Skin of body (tissue), 2 donors: ENCODE data around the gene SLC5A2. TPM values are rescaled to one million over a fixed set of nuclear protein-coding genes. Genes with fewer than 3 reads are reported as not detected.
"Not testable (repeated sequence)": the region's sequence is repeated elsewhere in the genome, so short reads cannot be mapped to it uniquely, and the experiment has no call there.

Experiments used
- DNase-seq: peaks from one replicate; lab custom pipeline; 2025; lab: John Stamatoyannopoulos, UW
- total RNA-seq: library from RNA; depleted of rRNA; stranded (reverse); fragments of >200 nt; gene quantifications from one replicate; pipeline ENCODE4 v1.2.3, GENCODE V29; 2014

Gene SLC5A2
- total RNA-seq, 1 donor from 2014 or later, result 0.10 TPM

DNA sequence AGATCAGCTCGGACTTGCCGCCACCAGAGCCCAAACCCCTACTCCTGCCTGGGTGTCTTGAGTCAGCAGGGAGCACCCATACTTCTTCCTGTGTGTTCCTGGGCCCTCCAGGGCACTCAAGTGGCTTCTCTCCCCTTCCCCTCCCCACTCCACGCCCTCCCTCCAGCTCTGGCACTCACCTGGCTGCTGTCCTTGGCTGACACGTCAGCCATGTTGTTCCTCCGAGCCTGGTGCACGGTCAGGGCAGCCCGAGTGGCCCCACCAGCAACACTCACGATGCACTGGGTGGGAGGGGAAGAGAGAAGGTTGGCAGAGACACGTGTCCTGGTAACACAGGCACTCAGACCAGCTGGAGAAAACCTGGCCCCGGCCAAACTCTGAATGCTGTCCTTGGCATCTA, 13.7 kb downstream of the SLC5A2 start:
- no peak for DNase-seq

DNA sequence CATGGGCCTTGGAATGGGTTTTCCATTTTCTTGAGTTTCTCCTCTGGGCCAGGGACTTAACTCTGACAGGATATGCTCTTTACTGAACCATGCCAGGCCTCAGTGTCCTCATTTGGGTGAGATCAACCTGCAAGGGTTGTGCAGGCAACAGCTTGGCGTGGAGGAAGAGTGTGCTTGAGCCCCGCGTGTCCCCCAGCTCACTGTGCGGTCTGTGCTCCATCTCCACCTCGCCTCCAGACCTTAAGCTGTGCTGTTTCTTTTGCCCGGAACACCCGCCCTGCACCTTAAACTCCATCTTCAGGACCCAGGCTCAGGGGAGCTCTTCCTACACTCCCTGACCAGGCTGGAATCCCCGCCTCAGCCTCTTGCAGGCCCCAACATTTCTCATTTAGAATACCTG, 15.6 kb downstream of the SLC5A2 start:
- no peak for DNase-seq

- DNase-seq, result no peak
These were observed 17.0 kb downstream of the SLC5A2 start for GRCh38 chr16:31499928-31500327.

DNA sequence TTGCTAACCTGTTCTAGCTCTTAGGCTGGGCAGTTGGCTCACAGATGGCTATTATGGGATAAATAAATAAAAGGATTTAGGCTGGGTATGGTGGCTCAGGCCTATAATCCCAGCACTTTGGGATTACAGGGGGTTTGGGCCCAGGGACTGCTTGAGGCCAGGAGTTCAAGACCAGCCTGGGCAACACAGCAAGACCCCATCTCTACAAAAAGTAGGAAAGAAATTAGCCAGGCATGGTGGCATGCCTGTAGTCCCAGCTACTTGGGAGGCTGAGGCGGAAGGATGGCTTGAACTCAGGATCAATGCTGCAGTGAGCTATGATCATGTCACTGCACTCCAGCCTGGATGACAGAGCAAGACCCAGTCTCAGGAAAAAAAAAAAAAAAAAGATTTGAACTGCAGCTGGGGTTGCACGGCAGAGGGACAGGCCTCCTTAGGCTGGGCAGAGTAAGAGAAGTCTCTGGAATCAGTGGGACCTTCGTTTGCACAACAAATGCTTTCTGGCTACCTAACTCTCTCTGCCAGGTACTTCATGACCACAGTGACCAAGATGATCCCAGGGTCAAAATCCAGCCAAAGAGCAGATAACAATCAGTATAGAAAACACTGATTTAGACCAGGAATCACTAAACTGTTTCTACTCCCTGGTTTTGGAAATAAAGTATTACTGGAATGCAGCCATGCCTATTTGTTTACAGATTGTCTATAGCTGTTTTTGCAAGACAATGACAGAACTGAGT, 18.5 kb downstream of the SLC5A2 start:
- no peak for DNase-seq

GRCh38 chr16:31501966-31502348, 19.0 kb downstream of the SLC5A2 start:
- no peak for DNase-seq

- no peak for DNase-seq
These were observed 20.1 kb downstream of the SLC5A2 start for GRCh38 chr16:31502981-31503380.

GRCh38 chr16:31503555-31503954, 20.6 kb downstream of the SLC5A2 start:
- DNase-seq, result not testable (repeated sequence)

DNA sequence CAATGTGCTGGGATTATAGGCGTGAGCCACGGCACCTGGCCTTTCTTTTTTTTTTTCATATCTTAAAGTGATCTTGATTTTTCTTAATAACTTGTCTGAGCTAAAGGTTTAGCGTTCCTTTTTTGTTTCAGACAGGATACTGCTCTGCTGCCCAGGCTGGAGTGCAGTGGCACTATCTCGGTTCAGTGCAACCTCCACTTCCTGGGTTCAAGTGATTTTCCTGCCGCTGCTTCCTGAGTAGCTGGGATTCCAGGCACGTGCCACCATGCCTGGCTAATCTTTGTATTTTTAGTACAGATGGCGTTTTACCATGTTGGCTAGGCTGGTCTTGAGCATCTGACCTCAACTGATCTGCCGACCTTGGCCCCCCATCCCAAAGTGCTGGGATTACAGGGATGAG, 21.2 kb downstream of the SLC5A2 start:
- DNase-seq, result no peak

- no peak for DNase-seq
These were observed 22.6 kb downstream of the SLC5A2 start for GRCh38 chr16:31505483-31505882.

- no peak for DNase-seq
These were observed 24.6 kb downstream of the SLC5A2 start for GRCh38 chr16:31507617-31507928.

DNA sequence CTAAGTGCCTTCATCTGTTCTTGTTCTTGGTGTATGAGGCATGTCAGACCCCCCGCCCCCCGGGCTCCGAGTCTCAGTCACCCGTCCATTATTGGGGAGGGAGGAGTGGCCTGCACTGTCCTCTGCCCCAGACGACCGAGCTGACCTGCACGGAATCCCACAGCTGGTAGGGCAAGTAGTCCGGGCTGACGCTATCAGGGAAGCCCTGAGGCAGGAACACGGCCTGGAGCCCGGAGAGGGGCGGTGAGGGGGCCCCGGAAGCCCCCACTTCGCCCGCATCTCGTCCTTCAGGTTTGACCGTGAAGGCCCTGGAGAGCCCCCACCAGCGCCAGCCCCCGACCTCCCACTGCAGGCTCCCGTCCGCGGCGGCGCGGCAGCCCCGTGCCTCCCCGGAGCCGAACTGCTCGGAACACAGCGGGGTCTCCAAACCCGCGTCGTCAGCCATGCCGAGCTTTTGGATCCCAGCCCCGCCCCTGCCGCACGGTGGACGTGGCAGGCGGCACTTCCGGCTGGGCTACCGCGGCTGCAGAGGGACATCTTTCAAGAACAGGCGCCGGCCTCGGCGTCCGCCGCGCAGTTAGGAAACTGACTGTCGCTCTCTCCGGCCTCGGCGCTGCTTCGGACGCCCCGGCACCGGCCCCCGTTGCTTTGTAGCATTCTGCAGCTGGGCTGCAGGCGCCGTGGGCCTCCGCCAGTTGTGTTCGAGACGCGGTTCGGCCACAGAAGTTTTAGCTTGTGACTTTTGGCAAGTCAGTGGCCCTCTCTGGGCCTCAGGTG, 25.2 kb downstream of the SLC5A2 start, which contains the start of gene RUSF1:
Gene RUSF1, minus strand, starts transcription at position 463 of the 777 bp plus-strand sequence. Its CDS starts 18 bp downstream, at position 445.
- peak; percentile 82 for DNase-seq

GRCh38 chr16:31508706-31509195, 25.8 kb downstream of the SLC5A2 start:
- DNase-seq, result peak; percentile 65

DNA sequence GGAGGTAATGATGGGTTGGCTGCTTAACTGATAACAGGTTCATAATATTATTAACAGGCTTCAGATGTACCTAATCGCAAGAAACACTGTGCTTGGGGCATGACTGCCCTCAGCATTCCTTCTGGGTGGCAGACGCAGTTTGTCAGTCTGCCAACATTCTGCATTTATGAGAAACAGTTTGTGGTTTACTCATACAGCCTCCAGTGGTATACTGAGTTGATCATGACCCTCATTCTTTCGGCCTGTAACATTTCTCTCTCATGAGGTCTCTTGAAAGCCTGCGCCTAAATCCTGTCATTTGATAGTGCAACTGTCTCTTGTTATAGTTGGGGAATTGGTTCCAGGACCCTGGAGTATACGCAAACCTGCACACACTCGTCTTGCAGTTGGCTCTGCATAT, 30.2 kb downstream of the SLC5A2 start:
- no peak for DNase-seq

GRCh38 chr16:31513884-31514283, 31.0 kb downstream of the SLC5A2 start:
- no peak for DNase-seq

DNA sequence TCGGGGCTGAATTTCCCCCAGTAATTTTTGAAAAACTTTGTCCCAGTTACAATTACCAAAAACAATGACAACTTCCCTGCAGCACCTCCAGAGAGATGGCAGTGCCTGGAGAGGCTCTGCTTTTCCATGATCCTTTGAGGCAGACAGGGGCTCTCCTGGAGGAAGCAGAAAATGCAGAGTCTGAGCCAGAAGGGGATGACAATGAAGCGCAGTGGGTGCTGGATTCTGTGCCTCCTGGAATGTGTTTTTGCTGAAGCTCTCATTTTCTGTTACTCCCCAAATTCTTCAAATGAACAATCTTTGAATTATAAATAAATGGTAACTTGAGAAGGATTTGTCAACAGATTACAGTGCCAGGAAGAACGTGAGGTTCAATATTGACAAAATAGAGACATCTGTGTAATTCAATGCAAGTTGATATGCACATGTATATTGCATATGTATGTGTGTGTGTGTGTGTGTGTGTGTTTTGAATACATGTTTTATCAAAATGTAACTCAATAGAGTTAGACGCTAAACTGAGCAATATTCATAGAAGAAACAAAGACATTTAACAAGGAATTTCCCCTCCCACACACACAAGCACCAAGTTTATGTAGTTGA, 35.0 kb downstream of the SLC5A2 start:
- no peak for DNase-seq

GRCh38 chr16:31519759-31520431, 37.0 kb downstream of the SLC5A2 start:
- no peak for DNase-seq

DNA sequence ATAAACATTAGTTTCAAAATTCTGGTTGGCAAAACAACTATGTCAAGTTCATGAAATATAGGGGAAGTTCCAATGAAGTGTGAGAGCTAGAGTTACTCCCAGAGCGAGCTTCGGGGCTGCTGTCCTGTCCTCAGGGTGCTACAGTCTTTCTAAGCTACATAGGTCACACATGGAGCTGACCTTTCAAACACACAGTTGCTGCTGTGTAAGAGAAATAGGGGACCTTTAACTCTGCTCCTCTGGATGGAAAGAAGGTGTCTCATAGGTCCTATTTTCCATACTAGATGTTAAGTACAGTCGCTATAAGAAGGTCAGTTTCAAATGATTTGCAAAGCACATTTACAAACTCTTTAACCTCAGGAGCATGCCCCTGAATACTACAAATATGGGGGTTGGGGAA, 38.4 kb downstream of the SLC5A2 start:
- DNase-seq, result no peak

- DNase-seq, result no peak
These were observed 39.1 kb downstream of the SLC5A2 start for GRCh38 chr16:31522071-31522470.

DNA sequence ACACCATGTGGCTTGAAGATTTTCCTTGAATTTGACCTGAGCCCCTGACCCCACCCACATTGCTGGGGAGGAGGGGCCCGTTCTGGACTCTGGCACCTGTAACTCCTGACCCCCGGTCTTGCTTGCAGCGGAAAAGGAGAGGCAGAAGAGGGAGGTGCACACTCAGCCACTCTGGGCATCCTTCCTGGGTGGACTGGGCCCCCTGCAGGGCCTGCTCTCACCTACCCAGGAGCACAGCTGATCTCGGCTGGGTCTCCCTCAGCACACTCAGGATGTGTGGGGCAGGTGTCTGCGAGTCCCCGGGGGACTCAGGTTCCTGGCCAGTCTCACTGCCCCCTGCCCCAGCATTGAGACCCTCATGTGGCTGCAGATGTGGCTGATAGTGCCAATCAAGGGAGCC, 40.8 kb downstream of the SLC5A2 start:
- not testable (repeated sequence) for DNase-seq

DNA sequence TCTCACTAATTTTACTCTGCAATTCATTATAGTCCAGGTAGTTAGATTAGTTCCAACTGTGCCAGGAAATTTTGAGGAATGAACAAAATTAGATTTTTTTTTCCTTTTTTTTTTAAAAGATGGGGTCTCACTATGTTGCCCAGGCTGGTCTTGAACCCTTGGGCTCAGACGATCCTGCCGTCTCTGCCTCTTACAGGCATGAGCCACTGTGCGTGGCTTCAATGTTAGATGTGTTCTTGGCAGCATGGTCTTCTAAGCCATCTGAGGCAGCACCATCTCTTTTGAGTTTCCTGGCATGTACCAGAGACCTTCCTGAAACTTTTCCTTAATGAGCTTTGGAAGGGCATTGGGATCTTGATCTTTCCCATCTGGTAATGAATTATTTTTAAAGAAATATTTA, 42.2 kb downstream of the SLC5A2 start:
- no peak for DNase-seq

DNA sequence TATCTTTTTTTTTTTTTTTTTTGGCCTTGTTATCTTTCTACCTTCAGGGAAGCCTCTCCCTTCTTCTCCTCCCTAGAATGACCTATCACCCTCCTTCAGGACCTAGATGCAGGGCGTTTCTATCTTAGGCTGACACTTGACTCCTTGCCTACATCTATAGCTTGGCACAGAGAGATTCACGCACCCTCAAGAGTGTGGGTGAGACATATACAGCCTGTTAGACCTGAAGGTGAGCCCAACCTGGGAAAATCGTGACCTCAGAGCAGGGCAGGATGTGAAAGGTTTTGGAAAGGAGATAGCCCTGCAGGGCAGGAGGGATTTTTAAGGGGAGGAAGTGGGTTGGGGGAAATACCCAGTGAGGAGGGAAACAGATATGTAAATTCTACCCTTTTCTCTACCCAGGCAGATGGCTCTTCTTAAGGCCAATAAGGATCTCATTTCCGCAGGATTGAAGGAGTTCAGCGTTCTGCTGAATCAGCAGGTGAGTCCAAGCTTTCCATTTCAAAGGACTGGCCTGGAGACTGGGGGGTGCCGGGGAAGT, 44.9 kb downstream of the SLC5A2 start, which contains the start of gene AHSP:
Gene AHSP, plus strand, starts transcription at position 167 of the 541 bp plus-strand sequence. Its CDS starts 240 bp downstream, at position 407.
- no peak for DNase-seq
